Measurements from ENCODE around the gene IL4I1. TPM values are rescaled to one million over a fixed set of nuclear protein-coding genes. Genes with fewer than 3 reads are reported as not detected.

IL4I1 gene
- total RNA-seq, 6 donors from 2014 or later: 0.44 to 7.3 (median 2.1) TPM

DNA sequence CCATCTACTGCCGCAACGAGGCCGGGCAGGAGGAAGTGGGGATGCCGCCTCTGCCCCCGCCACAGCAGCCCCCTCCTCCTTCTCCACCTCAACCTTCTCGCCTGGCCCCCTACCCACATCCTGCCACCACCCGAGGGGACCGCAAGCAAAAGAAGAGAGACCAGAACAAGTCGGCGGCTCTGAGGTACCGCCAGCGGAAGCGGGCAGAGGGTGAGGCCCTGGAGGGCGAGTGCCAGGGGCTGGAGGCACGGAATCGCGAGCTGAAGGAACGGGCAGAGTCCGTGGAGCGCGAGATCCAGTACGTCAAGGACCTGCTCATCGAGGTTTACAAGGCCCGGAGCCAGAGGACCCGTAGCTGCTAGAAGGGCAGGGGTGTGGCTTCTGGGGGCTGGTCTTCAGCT, 36.0 kb upstream of the IL4I1 start:
- ATAC-seq (ENCODE audit: low FRiP score in 2 of 2) (no peak), DNase-seq (no peak)
- no peaks in the 10 kb centered on the region for H3K27me3 ChIP-seq
- WGBS, 2 donors: 79 to 89% methylated on average over 22 to 25 of the region's 25 CpGs
- TF ChIP-seq POLR2AphosphoS5 (IDR thresholded peaks at IDR 0.05) (no peak), EP300 (IDR thresholded peaks at IDR 0.05) (no peak)
- peaks cover 16 to 27% (median 22%) of the 10 kb centered on the region in 4 donors for H3K4me1 ChIP-seq
- H3K9me3 ChIP-seq: no peaks in the 10 kb centered on the region
- no peak overlapping the region for H3K27ac ChIP-seq
- peaks cover 0 to 4% (median 2%) of the 10 kb centered on the region in 4 donors for H3K36me3 ChIP-seq
- H3K4me3 ChIP-seq: no peak overlapping the region

DNA sequence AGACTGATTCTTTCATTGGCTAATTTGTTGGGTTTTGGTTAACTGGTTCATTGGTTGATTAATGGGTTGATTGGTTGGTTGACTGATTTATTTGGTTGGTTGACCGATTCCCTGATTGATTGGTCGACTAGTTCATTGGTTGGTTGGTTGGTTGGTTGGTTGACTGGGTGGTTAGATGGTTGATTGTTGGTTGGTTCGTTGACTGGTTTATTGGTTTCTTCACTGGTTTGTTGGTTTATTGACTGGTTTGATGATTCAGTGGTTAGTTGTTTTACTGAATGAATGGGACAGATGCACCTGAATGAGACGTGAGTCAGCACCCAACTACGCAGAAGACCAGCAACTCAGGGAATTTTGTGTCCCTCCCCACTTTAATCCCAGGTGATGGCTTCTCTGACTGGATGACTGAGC, 35.4 kb upstream of the IL4I1 start:
- TF ChIP-seq EP300 (IDR thresholded peaks at IDR 0.05) (no peak), POLR2AphosphoS5 (IDR thresholded peaks at IDR 0.05) (no peak), POLR2A (IDR thresholded peaks at IDR 0.05) (no peak)
- TF ChIP-seq, protein P1, sequence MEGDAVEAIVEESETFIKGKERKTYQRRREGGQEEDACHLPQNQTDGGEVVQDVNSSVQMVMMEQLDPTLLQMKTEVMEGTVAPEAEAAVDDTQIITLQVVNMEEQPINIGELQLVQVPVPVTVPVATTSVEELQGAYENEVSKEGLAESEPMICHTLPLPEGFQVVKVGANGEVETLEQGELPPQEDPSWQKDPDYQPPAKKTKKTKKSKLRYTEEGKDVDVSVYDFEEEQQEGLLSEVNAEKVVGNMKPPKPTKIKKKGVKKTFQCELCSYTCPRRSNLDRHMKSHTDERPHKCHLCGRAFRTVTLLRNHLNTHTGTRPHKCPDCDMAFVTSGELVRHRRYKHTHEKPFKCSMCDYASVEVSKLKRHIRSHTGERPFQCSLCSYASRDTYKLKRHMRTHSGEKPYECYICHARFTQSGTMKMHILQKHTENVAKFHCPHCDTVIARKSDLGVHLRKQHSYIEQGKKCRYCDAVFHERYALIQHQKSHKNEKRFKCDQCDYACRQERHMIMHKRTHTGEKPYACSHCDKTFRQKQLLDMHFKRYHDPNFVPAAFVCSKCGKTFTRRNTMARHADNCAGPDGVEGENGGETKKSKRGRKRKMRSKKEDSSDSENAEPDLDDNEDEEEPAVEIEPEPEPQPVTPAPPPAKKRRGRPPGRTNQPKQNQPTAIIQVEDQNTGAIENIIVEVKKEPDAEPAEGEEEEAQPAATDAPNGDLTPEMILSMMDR (IDR thresholded peaks at IDR 0.05): no peak
- 90 to 96% methylated on average over 5 of the region's 5 CpGs for WGBS, 2 donors
- H3K9me3 ChIP-seq: no peaks in the 10 kb centered on the region
- no peak overlapping the region for H3K27ac ChIP-seq
- DNase-seq (no peak), ATAC-seq (ENCODE audit: low FRiP score in 2 of 2) (no peak)
- peaks cover 21 to 27% (median 24%) of the 10 kb centered on the region in 4 donors for H3K4me1 ChIP-seq
- H3K27me3 ChIP-seq: no peaks in the 10 kb centered on the region
- H3K4me3 ChIP-seq: no peak overlapping the region
- H3K36me3 ChIP-seq: peaks cover 0 to 10% (median 8%) of the 10 kb centered on the region in 4 donors

DNA sequence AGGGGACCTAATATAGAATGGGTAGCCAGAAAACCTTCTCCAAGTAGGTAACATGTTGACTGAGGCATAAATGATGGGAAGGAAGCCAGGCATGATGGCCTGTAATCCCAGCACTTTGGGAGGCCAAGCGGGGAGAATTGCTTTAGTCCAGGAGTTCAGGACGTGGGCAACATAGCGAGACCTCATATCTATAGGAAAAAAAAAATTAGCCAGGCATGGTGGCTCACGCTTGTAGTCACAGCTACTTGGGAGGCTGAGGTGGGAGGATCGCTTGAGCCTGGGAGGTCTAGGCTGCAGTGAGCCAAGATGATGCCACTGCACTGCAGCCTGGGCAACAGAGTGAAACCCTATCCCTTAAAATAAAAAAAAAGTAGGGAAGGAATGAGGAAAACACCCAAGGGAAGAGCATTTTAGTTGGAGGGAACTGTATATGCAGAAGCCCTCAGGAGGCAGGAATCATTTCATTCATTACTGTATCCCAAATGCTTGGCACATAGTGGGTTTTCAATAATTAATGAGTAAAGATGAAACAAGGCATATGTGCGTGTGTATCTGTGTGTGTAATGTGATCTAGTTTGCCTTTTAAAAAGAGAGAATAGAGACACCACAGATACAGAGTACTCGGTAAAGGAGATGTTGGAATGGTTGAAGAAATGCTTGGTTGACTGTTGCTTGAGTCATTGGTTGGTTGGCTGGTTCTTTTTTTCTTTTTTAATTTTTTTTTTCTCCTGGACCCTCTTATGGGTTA, 34.8 kb upstream of the IL4I1 start:
- ATAC-seq (ENCODE audit: low FRiP score in 2 of 2): no peak
- DNase-seq: no peak
- Histone ChIP-seq H3K9me3 (no peaks in the 10 kb centered on the region), H3K4me1 (peaks cover 25 to 33% (median 26%) of the 10 kb centered on the region in 4 donors), H3K27me3 (no peaks in the 10 kb centered on the region), H3K36me3 (peaks cover 0 to 14% (median 13%) of the 10 kb centered on the region in 4 donors), H3K27ac (peak overlapping the region in 1 of 4 donors; percentile 97), H3K4me3 (no peak overlapping the region)
- TF ChIP-seq, protein P1 (IDR thresholded peaks at IDR 0.05): no peak
- TF ChIP-seq POLR2A (IDR thresholded peaks at IDR 0.05) (no peak), POLR2AphosphoS5 (IDR thresholded peaks at IDR 0.05) (no peak), EP300 (IDR thresholded peaks at IDR 0.05) (no peak)
- 92 to 95% methylated on average over 7 of the region's 7 CpGs for WGBS, 2 donors

DNA sequence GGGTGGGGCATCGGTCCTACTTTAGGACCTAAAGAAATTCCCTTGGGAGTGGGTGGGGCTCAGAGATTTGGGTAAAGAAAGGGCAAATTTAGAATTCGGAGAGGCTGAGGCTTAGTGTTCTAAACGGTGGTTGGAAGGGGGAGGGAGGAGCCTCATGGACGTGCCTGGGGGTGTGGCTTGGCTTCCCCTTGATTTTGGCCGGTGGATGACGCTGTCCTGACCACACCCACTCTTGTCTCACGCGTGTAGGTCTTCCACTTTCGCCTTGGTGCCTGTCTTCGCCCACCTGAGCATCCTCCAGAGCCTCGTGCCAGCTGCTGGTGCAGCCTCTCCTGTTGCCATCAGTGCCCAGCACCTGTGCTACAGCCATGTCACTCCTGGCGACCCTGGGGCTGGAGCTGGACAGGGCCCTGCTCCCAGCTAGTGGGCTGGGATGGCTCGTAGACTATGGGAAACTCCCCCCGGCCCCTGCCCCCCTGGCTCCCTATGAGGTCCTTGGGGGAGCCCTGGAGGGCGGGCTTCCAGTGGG, 33.9 kb upstream of the IL4I1 start:
- no peaks in the 10 kb centered on the region for H3K27me3 ChIP-seq
- H3K4me3 ChIP-seq: peak overlapping the region in 3 of 4 donors; percentile 73 to 90 (median 77)
- peak overlapping the region; percentile 91 to 97 (median 94) for H3K27ac ChIP-seq
- H3K4me1 ChIP-seq: peaks cover 25 to 35% (median 27%) of the 10 kb centered on the region in 4 donors
- TF ChIP-seq POLR2A (IDR thresholded peaks at IDR 0.05): no peak
- no peak for TF ChIP-seq EP300 (IDR thresholded peaks at IDR 0.05)
- H3K9me3 ChIP-seq: no peaks in the 10 kb centered on the region
- DNase-seq (no peak), ATAC-seq (ENCODE audit: low FRiP score in 2 of 2) (no peak)
- WGBS, 2 donors: 65 to 71% methylated on average over 12 to 14 of the region's 15 CpGs
- peaks cover 0 to 21% (median 17%) of the 10 kb centered on the region in 4 donors for H3K36me3 ChIP-seq

DNA sequence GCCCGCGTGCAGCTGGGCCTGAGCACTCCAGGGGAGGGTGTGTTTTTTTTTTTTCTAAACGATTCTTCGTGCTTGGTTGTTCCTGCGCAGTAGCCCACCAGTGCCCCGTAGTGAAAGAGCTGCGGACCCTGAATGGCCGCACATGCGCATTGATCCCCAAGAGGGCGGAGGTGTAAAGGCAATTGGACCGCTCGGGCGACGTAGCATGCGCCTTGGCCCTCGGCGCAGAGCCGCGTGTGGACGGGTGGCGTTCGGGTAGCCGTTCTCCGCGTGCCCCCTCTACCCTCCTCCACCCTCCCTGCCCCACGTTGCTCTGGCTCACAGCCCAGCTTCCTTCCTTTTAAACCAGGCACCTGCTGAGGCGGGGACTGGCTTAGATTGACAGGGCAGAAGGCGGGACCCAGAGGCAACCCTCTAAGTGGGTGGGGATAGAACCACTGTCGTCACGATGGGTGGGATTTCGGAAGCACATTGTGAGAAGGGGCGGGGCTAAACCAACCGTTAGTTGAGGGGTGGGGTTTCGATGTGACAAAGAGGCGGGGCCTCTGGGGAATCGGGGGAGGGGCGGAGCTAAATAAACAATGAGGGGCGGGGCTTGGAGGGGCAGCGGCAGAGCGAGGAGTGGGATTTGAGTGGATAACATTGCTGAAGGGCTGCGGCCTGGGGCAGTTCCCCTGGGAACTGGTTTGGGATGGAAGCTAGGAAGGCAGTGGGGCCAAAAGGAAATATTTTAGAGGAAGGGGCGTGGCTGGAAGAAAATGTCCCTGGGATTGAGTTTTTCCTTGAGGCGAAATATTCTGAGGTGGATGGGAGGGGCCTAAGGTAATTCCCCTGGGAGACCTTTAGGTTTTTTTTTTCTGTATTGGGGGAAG, 33.2 kb upstream of the IL4I1 start:
- DNase-seq: peak; percentile 94
- 2 to 7% methylated on average over 31 to 41 of the region's 43 CpGs for WGBS, 2 donors
- Histone ChIP-seq H3K9me3 (no peaks in the 10 kb centered on the region), H3K27ac (peak overlapping the region; percentile 91 to 97 (median 94)), H3K4me1 (peaks cover 25 to 36% (median 27%) of the 10 kb centered on the region in 4 donors), H3K27me3 (no peaks in the 10 kb centered on the region), H3K4me3 (peak overlapping the region; percentile 73 to 100 (median 84)), H3K36me3 (peaks cover 0 to 25% (median 18%) of the 10 kb centered on the region in 4 donors)
- TF ChIP-seq POLR2AphosphoS5 (IDR thresholded peaks at IDR 0.05) (peak; percentile 82), EP300 (IDR thresholded peaks at IDR 0.05) (no peak), POLR2A (IDR thresholded peaks at IDR 0.05) (peak in 2 of 4 donors; percentile 61 to 85)
- TF ChIP-seq, protein P1 (IDR thresholded peaks at IDR 0.05): peak in 4 of 6 experiments; percentile 25 to 50 (median 40)
- ATAC-seq (ENCODE audit: low FRiP score in 2 of 2): peak; percentile 93 to 95
